NCI-H146 treated with DMSO at 0.1 percent for 48 hours (cell line): ENCODE data around the gene AFAP1L2.
"Not testable (repeated sequence)": the region's sequence is repeated elsewhere in the genome, so short reads cannot be mapped to it uniquely, and the experiment has no call there.

Source experiments
- DNase-seq: peaks from one replicate; lab custom pipeline; 2025; ENCODE audit not compliant: unreplicated experiment; lab: John Stamatoyannopoulos, UW

Gene AFAP1L2

DNA sequence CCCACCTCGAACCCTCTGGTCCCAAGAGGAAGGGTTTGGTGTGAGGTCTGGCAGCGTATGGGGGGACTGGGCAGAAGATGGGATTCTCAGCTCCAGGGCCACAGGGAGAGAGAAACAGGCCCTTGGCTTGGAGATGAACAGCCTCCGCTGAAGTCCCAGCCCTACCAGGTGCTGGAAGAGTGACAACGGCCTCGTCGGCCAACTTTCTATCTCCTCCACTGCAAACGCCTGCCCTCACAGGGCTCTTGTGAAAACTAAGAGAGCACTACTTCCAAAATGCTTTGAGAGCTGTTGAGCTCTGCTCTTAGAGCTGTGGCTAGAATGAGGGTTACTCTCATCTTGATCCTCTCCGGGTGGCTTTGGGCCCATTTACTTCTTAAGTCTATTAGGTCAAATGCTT, 63.5 kb downstream of the AFAP1L2 start:
- DNase-seq = no peak

DNA sequence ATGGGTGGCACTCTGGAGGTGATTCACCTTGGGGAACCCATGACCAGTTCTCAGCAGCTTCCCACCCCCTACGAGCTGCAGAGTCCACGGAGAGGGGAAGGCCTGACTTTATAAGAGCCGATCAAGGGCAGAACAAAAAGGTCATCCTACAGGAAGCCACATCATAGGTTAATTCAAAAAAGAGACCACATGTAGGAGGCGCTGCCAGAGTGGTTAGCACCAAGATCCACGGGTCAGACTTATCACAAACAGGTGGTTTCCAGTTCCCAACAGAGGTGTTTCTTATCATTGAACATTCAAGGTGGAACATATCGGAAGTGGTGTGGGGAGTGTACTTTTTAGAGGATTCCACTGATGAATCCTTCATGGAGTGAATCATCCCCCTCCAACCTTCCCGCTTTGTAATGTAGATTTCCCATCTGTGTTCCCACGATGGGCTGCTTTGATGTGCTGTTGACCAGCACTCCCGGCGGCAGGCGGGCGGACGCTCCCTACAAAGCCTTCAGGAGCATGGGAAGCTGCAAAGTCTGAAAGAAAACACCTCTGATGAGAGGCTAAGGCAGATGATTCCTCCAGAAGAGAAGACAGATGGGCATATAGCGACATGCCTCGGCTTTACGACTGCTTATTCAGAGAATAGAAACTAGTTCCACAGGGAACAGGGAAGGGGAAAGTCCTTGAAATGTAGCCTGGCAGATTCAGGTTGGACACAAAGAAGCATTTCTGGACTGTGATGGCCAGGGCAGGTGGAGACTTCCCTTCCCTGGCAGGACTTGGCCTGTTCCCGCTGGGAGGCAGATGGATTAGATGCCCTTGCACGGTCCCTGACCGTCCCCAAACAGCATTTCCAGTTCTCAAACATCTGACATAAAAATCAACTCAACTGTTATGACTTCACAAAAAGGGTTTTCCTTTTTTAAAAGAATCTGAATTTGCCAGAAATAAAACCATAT, 66.5 kb downstream of the AFAP1L2 start:
- no peak for DNase-seq

DNA sequence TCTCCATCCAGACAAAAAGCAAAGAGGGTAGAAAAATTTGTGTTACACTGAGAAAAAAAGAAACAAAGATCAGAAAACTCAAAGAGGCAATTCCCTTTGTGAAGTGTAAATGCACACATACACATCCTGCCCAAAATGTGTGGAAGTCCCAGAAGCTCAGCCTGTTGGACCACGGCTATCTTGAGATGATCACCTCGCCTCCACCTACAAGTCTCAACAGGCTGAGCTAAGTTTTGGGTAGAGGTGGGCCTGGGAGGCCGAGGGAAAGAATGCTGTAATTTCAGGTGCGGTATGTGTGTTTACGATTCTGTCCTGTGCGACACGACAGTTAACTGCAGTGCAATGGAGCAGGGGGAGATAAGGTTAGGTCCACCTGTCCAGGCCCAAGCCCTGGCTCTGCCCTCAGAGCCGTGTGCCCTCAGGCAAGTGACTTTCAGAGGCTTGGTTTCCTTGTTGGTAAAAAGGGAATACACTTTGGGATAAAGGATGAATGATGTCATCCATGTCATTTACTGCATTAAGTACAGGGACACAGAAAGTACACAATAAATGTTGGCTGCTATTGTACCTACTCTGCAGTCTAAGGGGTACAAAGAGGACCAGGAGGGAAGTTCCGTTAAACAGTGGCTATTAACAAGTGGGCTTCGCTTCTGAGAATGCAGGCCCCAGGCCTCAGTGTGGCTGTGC, 67.3 kb downstream of the AFAP1L2 start:
- peak; percentile 65 for DNase-seq

DNA sequence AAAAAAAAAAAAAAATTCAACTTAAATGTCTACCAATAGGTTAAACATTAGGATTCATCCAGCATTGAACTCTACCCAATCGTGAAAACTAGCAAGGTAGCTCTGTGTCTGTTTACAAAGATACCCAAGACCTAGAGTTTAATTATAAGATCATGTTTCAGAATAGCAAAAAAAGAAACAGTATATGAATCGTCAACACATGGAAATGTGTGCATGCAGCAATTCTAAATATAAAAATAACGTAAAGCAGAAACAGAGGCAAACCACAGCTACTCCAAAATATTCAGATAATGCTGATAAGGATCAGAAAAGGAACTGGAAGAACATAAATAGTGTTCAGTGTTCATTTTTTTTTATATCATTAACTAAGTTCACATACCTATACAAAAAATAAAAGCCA, 68.7 kb downstream of the AFAP1L2 start:
- DNase-seq = no peak

DNA sequence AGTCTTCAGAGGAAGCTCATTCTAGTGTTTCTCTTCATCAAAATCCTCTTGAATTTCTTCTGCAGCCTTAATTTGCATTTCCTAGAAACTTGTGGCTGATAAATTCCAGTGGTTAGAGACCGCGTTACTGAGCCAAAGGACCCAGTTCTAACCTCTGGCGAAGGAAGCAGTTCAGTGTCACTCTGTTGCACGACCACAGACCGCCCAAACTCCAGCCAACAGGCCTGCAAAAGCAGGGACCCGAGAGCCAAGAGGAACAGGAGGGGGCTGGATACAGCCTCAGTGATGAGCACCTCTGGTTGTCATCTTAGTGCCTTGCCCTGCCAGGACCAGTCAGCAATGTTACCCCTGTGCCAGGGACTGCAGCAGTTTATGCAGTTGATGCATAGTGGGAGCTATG, 70.0 kb downstream of the AFAP1L2 start:
- no peak for DNase-seq

DNA sequence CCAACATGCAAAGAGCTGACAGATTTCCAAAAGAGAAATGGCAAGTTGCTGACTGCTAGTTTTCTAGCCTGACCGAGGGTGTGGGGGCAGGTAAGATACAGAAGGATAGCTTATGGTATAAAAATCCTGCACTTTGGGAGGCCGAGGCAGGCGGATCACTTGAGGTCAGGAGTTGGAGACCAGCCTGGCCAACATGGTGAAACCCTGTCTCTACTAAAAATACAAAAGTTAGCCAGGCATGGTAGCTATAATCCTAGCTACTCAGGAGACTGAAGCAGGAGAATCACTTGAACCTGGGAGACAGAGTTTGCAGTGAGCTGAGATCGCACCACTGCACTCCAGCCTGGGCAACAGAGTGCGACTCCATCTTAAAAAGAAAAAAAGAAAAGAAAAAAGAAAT, 70.9 kb downstream of the AFAP1L2 start:
- not testable (repeated sequence) for DNase-seq

DNA sequence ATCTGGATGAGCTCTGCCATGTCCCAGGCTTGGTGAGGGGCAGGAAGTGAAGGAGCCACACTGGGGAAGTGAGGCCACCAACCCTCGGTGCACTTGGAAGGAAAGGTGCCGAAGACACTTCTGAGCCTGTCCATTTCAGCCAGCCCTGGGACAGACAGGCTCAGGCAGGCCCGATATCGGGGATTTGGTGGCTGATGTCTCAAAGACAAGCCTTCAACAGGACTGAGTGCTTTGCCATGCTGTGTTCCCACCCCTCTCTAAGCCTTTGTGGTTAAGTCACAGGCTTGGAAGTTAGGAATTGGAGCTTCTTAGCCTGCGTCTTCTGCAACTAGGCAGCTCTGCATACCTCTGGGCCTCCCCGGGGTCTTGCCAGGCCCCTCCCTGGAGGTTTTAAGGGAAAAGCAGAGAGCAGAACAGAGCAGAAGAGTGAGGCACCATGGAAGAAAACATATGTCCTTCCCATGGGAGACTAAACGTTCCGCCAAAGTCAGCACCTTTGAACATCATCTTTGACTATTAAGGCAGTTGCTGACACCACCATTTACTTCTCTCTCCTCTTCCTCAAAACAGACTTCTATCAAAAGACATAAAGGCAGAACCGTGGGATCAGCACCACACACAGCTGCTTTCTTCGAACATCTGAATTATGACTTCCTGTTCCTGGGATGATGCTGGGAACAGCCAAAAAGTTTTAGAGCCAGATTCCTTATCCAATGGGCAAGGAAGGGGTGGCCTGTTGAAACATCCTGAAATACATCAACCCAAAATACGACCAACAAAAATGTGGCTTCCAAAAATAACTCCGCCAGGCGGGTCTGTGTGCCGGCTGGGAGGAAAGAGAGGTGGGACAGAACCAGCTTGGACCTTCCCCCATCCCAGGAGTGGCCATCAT, 71.8 kb downstream of the AFAP1L2 start:
- DNase-seq = no peak

DNA sequence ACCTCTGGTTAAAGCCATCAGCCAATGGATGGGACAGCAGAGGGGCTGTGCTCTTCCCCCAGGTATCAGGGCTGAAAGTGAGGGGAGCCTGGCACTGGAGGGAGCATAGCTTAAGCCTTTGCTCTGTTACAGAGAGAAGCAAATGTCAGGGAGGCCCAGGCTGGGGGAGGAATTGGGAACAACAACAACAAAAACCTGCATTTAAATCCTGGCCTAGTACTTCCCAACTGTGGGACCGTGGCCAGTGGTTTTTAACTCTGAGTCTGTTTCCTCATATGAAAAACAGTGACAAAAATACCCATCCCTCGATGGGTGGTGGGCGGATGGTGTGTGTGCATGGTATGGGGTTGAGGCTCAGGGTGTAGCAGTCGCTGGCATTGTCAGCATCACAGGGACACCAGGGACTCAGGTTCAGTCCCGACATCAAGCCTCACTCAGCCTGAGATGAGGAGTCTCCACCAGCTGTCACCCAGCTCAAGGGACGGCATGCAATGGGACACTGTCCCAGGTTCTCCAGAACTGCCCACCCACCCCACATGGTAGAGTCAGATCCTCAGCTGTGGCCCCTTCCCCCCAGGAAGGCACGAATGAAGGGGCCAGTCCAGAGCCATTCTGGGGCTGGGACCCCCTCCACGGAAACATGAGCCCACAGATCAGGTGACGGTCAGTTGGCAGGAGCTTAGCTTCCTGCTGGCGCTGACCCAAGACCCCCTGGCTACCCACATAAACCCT, 74.5 kb downstream of the AFAP1L2 start:
- no peak for DNase-seq

DNA sequence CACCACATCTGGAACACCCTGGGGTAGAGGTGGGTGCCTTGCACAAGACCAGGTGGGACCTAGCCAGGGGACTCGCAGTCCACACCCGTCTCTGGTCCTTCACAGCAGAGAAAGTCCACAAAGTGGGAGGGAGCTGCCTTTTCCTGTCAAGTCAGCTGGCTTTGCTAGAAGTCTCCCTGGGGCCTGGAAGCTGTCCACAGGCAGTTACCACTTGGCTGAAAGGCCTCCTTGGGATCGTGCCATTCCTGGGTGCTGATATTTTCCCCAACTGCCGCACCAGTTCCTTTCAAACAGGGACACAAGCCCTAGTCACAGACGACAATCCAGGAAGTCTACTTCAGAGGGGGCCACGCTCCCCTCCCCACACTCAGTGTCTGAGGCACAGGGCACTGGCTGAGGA, 75.4 kb downstream of the AFAP1L2 start:
- no peak for DNase-seq

DNA sequence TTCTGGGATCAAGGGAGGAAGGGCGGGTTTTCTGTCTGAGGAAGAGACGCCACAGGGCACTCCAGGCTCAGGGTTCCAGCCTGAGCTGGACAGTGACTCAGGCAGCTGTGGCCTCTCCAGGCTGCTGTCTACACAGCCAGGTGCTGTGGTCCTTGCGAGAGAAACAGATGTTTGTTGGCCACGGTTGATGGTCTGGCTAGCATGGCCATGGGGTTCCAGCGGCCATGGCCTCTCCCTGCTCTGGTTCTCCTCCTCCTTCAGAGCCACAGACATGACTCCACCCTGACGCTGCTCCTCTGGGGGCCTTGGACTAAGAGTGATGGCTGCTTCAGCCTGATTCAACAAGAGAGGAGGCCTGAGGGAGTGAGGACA, 75.9 kb downstream of the AFAP1L2 start:
- no peak for DNase-seq

DNA sequence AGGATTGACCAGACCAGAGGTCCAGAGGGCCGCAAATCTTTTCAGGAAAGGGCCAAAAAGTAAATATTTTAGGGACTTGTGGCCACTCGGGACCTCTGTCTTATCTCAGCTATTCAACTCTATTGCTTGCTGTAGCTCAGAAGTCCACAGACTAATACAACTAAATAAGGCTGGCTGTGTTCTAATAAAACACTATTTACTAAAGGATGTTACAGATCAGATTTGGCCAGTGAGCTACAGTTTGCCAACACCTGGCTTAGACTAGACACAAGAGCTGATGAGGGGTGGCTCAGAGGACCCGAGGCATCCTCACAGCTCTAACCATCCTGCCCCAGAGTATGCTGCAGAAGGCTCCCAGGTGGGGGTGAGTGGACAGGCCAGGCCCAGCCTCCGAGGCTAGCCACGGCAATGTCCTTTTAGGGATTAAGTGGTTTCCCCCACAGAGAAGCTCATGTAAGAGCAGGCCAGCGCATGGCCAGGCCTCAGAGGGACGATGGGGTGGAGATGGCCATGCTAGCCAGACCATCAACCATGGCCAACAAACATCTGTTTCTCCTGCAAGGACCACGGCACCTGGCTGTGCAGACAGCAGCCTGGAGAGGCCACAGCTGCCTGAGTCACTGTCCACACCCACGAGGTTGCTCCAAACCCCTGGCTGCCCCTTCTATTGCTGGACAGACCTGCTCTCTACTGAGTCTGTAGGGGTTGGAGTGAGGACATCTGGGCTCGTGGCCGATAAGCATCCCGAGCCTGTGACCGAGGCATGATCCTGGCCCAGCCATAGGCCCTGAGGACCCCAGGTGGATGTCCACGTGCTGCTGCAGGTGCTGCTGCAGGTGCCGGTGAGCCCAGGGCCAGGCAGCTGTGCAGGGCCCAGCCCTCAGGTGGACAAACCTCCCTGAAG, 76.5 kb downstream of the AFAP1L2 start:
- no peak for DNase-seq

DNA sequence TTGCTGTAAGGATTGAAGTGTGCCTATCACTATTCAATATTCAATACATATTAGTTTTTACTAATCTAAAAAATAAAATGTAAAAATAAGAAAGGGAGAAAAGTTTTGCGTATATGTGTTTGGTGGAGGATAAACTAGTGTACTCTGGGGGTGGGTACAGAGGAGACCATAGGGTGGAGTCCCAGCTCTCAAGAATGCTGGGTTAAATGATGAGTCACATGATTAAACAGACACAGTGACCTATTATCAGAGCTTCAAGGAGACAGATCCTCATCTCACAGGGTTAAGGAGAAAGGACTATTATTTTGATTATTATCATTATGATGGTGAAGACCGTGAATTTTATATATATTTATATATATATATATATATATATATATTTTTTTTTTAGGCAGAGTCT, 77.5 kb downstream of the AFAP1L2 start:
- DNase-seq = no peak

DNA sequence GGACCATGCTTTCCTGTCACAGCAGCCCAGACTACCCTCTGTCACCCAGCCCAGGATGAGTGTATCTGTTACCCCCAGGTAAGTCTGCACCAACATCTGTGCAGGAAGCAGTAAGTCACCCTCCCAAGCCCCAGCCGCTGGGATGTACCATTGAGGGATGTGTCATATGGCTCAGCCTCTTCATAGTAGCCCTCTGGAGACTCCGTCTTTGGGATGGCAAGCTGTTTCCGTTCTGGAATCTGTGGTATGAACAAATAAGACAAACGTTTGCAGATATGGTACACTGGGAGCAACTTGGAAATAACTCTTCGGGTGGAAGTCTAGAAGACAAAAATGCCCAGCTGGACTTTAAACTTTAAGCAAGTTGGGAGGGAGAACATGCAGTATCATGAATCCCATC, 81.3 kb downstream of the AFAP1L2 start:
- no peak for DNase-seq

DNA sequence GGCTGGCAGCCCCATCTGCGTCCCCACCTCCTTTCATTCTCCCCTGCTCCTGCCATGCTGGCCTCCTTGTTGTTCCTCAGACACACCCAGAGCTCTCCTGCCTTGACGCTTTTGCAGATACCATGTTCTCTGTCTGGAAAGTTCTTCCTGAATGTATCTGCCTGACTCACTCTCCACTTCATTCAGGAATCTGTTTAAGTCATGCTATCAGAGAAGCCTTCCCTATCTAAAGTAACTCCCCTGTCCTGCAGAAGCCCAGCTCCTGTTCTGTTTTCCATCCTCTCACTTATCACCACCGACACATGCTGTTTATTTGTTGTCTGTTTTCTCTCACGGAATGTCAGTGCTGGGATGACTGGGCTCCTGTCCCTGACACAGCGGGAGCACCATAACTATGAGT, 82.0 kb downstream of the AFAP1L2 start:
- no peak for DNase-seq

DNA sequence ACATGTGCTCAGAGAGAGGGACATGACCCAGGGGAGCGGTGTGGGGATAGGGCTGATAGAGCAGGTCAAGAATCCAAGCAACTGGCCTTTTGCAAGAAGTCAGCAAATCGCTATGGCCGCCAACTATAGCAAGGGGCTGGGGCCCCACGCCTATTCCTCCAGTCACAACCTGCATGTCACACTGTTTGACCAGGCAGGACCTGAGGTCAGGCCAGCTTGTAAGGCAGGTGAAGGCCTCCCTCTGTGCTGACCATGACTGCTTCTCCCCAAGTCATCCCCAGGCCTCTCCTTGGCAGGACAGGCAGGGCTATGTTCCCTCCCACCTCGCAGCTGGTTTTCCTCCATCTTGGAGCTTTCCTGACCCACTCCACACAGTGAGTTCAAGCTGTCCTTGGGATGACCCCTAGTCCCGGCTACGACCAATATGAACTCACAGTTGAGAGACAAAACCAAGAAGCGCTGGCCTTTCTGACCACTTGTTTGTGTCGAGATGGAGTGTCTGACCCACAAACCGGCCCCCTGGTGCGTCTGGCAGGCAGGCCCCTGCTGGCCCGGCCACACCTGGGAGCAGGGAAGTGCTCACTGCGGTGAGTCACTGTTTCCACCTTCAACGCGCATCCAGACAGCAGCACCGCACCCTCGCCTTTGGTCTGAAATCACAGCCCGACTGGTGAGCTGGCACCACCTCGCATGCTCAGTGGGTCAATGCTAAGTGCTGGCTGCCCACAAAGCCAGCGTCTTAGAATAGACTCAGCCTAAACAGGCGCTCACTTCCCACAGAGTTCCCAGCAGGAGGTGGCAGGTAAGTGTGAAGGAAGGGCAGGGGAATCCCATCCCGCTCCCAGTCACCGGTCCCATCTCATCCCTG, 83.8 kb downstream of the AFAP1L2 start:
- DNase-seq = peak; percentile 48

DNA sequence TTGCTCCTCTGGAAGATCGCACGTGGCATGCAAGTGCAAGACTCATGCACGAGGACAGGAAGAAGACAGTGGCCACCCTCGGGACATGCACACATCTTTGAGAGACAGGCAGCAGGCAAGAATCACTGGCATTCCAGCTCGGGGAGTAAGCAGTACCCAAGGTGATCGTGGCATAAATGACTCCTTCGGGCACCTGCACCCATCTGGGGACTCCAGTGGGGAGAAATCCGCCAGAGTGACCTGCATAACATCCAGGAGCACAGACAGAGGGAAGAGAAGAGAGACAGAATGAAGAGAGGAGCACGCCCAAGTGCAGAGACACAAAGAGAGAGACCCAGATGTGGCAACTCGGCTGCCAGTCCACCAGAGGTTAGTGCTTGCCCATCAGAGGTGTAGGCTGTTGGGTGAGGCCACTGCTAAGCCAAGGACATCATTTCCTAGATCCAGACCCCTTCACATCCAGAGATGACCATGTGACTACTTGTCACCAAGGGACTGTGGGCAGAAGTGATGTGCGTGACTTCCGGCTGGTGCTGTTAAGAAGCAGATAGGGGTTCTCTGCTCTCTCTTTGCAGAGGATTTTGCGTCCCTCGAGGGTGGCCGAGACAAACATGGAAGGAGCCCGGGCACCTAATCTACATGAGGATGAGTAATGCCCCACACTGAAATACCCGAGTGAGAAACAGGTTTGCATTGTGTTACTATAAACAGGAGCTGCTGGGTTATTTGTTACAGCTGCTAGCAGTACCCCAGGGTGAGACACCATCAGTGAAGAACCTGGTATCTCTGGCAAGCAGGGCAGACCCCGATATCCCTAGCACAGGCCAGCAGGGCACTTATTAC, 84.7 kb downstream of the AFAP1L2 start:
- no peak for DNase-seq

DNA sequence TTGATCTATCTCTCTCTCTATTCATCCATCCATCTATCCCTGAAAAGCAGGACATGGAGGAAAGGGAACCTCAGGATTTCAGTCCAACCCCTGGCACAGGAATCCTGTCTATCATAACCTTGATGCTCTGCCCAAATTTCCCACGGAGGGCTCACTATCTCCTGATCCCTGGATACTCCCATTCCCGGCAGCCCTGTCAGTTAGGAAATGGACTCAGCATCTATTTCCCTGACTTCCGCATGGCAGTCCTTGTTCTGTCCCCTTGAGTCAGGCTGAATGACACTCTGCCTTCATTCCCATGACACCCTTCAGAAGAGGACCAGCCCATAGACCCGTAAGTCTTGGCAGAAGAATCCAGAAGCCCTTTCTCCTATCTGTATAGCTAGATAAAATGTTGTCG, 87.6 kb downstream of the AFAP1L2 start:
- DNase-seq = no peak
